Measurements from ENCODE around the gene STX2.
"Not testable (repeated sequence)": the region's sequence is repeated elsewhere in the genome, so short reads cannot be mapped to it uniquely, and the experiment has no call there.

Gene STX2

GRCh38 chr12:130795906-130796305, 43.1 kb downstream of the STX2 start:
- DNase-seq: no peak

DNA sequence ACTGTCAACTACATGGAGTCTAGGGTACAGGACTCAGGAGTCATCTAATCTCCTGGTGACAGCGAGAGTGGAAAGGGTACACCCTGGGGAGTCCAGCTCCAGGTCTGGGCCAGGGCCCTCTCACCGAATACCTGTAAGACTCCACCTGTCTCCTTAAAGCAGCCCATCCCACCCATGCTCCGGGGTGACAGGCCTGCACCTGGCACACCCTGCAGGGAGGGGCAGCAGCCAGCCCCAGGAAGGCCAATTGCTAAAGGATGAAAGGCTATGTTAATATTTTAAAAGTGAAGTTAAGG, 45.5 kb downstream of the STX2 start:
- DNase-seq: no peak

GRCh38 chr12:130792821-130793553, 46.1 kb downstream of the STX2 start:
- no peak for DNase-seq

- DNase-seq: no peak
Observed at GRCh38 chr12:130791629-130792028, 47.4 kb downstream of the STX2 start.

DNA sequence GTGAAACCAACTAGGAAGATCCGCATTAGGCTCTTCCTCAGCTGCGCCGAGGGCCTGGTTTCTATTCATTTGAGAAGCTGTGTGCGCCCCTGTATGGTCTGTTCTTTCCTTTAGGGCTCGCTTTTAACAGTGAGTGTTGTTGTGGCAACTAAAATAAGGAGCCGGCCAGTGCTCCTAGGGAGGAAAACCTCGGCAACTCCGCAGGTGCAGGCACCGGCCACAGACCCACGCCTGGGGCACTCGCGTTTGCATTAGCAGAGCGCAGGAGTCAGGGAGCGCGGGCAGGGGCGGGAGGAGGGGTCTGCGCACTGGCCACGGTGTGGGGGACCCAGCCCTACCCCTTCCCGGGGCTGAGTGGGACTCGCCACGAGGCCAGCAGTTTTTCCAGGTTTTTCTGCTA, 50.5 kb downstream of the STX2 start:
- no peak for DNase-seq

GRCh38 chr12:130787445-130788410, 51.3 kb downstream of the STX2 start:
- no peak for DNase-seq

GRCh38 chr12:130787041-130787440, 52.0 kb downstream of the STX2 start:
- no peak for DNase-seq

DNA sequence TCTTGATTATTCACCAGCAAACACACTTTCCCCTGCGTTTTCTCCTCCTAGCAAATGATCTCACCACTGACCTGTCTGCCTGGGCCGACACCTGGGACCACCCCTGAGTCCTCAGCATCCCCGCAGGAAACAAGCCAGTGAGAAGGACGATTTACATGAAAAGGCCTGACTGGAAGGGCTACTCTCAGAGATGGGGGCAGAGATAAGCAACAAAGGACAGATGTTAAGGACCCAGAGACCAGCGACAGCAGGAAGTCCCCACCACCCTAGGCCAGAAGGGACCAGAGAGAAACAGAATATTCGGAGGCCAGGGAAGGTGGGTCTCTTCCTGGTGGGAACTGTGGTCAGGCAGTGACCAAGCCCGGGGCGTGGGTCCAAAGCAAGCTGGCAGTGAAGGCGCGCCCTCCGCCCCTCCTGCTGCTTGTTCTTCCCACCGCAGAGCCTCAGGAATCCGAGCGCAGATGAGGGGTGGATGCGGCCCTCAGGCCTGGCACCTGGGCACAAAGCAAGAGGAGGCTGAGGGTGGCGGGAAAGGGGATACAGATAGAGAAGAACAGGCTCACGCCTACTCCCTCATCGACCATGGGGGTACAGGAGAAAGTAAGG, 55.8 kb downstream of the STX2 start:
- DNase-seq: no peak

GRCh38 chr12:130782245-130782644, 56.8 kb downstream of the STX2 start:
- not testable (repeated sequence) for DNase-seq

DNA sequence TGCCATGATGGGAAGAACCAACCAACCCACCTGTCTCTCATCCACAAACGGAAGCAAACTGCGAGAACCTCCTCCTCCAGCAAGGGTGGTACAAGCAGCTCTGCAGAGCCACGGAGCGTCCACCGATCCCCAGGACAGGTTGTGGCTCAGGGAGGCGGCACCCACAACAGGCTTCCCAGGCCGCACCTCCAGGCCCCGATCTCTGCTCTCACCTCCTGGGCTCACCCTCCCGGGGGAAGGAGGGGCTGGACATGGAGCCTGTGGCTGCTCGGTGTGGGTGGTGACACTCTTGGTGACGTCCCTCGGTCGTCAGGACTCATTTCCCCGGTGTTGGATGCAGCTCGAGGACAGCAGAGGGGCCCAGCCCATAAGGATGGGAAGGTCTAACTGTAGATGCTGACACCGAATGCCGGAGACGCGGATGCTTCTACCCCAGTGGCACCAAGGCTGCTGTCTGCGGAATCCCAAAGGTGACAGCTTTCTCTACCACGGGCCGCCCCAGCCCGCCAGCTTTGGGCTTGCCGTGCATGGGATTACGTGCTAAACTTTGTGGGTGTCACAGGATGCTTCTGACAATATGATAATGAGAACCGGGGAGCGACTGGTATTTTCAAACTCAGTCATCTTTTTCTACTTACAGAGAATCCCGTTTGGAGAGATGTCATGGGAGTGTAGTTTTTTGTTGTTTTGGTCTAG, 58.0 kb downstream of the STX2 start:
- no peak for DNase-seq

- DNase-seq: no peak
Observed at GRCh38 chr12:130780325-130780724, 58.7 kb downstream of the STX2 start.

- DNase-seq: no peak
Observed at GRCh38 chr12:130778776-130779175, 60.3 kb downstream of the STX2 start.

- no peak for DNase-seq
Observed at GRCh38 chr12:130776857-130777339, 62.2 kb downstream of the STX2 start.

DNA sequence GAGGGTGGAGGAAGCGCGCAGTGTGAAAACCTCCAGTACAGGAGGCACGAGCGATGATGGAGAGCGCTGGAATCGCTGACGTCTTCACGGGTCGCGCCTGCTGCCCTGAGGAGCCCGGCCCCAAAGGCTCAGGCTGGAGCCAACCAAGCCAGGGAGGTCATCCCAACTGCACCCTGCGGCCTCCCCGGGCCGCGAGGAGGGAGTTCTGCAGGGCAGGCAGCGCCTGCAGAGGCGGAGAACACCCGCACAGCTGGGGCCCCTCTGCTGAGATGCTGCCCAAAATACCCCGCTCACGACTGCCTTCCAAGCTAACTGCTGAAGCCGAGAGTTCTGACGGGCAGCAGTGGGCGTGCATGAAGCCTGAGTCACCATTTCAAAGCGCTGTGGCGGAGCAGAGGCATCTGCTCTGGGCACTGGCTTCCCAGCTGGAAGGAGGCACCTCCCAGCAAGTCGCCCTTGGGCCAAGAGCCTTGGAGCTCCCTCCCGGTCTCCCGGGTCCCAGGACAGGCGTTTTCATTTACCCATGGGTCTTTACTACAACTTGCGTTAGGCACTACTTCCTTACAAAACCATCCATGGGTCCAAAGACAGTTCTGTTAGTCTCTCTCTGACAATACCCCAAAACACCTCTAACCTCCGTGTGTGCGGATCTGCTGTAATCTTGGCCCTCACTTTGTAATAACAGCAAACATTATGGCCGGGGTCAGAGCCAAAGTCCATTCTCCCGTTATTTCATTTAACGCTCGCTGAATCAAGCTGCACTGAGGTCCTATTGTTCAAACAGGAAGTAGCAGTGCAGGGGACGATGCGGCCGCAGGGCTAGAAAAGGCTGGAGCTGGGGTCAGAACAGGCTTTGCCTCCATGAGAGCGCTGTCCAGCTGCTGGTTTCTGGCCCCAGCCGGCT, 62.8 kb downstream of the STX2 start:
- no peak for DNase-seq

DNA sequence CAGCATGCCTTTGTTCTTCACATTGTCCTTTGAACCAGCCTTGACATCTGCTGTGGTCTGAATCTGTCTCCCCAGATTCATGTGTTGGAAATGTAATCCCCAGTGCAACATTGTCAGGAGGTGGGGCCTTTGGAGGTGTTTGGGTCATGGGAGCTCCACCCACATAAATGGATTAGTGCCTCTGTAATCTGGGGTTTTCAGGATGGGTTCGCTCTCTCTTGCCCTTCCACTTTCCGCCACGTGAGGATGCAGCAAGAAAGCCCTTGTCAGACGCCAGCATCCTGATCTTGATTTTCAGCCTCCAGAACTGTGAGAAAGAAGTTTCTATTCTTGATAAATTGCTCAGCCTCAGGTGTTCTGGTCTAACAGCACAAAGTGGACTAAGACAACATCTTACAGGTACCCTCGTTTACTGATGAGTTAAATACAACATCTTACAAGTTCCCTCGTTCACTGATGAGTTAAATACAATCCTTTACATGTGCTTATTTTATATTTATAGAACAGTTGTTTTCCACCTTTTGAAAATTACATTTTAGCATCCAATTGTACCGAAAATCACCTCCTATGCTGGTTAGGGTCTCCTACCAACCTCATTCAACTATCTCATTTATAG, 68.5 kb downstream of the STX2 start:
- no peak for DNase-seq

- DNase-seq: no peak
Observed at GRCh38 chr12:130768120-130768519, 70.9 kb downstream of the STX2 start.

GRCh38 chr12:130766470-130766869, 72.6 kb downstream of the STX2 start:
- no peak for DNase-seq

- no peak for DNase-seq
Observed at GRCh38 chr12:130765186-130765659, 73.8 kb downstream of the STX2 start.

- DNase-seq: peak; percentile 3
Observed at GRCh38 chr12:130764475-130765185, 74.4 kb downstream of the STX2 start.

DNA sequence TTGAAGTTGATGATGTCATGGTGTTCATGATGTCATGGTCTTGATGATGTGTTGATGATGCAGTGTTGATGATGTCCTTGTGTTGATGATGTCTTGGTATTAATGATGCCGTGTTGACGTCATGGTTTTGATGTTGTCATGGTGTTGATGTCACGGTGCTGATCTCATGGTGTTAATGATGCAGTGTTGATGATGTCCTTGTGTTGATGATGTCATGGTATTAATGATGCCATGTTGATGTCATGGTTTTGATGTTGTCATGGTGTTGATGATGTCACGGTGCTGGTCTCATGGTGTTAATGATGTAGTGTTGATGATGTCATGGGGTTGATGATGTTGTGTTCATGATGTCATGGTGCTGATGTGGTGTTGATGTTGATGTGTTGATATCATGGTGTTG, 75.0 kb downstream of the STX2 start:
- no peak for DNase-seq

DNA sequence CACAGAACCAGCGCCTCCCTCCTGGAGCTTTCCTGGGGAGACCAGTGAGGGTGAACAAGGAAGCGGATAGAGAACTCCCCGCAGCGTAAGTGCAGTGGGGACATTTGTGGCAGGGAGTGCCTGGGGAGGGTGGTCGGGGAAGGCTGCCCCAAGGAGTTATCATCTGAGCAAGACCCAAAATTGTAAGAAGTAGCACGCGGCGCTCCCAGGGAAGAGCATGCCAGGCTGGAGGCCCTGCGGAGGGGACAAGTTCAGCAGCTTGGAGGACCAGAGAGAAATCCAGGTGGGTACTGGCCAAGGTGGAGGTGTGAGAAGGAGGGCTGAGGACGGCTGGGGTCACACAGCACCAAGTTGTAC, 76.8 kb downstream of the STX2 start:
- no peak for DNase-seq

Data from effector CD8-positive, alpha-beta T cell (primary cell).